H1 (cell line): ENCODE measurements around the gene VSIG2. TPM values are rescaled to one million over a fixed set of nuclear protein-coding genes. Genes with fewer than 3 reads are reported as not detected.

ENCODE experiments used
- CTCF ChIA-PET: fragments of 300-600 bp; sonication (Branson Sonifier 250); formaldehyde crosslinking; loops from one replicate; lab custom pipeline; 2021; ENCODE audit not compliant: partially characterized antibody; lab: Charles Lee
- POLR2A ChIA-PET: fragments of 300-600 bp; sonication (Branson Sonifier 250); formaldehyde crosslinking; loops from one replicate; lab custom pipeline; 2021; ENCODE audit warnings: inconsistent platforms; ENCODE audit not compliant: partially characterized antibody; lab: Charles Lee
- DNase-seq, 2 experiments: peaks; one replicate each; pipeline versions ENCODE4 v3.0.0 to v3.0.0-alpha.2; 2010 to 2022; ENCODE audit warnings: low spot score in 2 of 2, low read depth in 1 of 2, mixed read lengths in 1 of 2
- FAIRE-seq: peaks from 2 replicates; lab custom pipeline; 2011; peaks lifted over from hg19 to GRCh38; lab: Jason Lieb, UNC
- H2AFZ ChIP-seq: 2 replicates; pipeline ENCODE4 v1.8.1; 2012; ENCODE audit warnings: low read length, inconsistent platforms
- H2AK5ac ChIP-seq: 2 replicates; pipeline ENCODE4 v1.6.1; 2013; ENCODE audit warnings: low read depth, low read length
- H2BK120ac ChIP-seq: replicated peaks from 2 replicates; pipeline ENCODE3; 2013; ENCODE audit warnings: low read depth, low read length, inconsistent platforms
- H2BK12ac ChIP-seq: 2 replicates; pipeline ENCODE4 v1.6.1; 2013; ENCODE audit warnings: low read depth, low read length
- H2BK15ac ChIP-seq: 2 replicates; pipeline ENCODE4 v1.6.1; 2013; ENCODE audit warnings: low read length
- H2BK20ac ChIP-seq: 2 replicates; pipeline ENCODE4 v1.6.1; 2013; ENCODE audit warnings: low read length
- H2BK5ac ChIP-seq: 2 replicates; pipeline ENCODE4 v1.6.1; 2013; ENCODE audit warnings: low read depth, low read length
- H3K14ac ChIP-seq: 2 replicates; pipeline ENCODE4 v1.6.1; 2013; ENCODE audit warnings: inconsistent platforms; ENCODE audit not compliant: insufficient read length
- H3K18ac ChIP-seq: 2 replicates; pipeline ENCODE4 v1.6.1; 2013; ENCODE audit warnings: low read length; ENCODE audit errors: extremely low read depth
- H3K23ac ChIP-seq: 2 replicates; pipeline ENCODE4 v1.6.1; 2013; ENCODE audit warnings: inconsistent platforms; ENCODE audit not compliant: insufficient read length
- H3K23me2 ChIP-seq: 2 replicates; pipeline ENCODE4 v1.6.1; 2013; ENCODE audit warnings: low read depth, low read length
- H3K27ac ChIP-seq: 2 replicates; pipeline ENCODE4 v1.6.1; 2011; ENCODE audit warnings: low read depth, low read length, inconsistent platforms
- H3K27me3 ChIP-seq, 4 experiments: replicated peaks in 1 of 4; 1 replicate in 1 of 4; 2 replicates in 3 of 4; pipeline versions ENCODE4 v1.6.1 to v1.8.1; 2011 to 2013; ENCODE audit warnings: low read length in 3 of 4, mild to moderate bottlenecking in 3 of 4, inconsistent platforms in 2 of 4, mixed read lengths in 2 of 4, moderate library complexity in 1 of 4; ENCODE audit not compliant: control insufficient read depth in 3 of 4, insufficient read depth in 3 of 4; ENCODE audit errors: extremely low read depth in 1 of 4
- H3K36me3 ChIP-seq, 4 experiments: 2 replicates each; pipeline versions ENCODE4 v1.6.1 to v1.8.1; 2011 to 2013; ENCODE audit warnings: mild to moderate bottlenecking in 4 of 4, low read length in 3 of 4, moderate library complexity in 2 of 4, control low read depth in 1 of 4, inconsistent platforms in 1 of 4; ENCODE audit not compliant: insufficient read depth in 4 of 4, control insufficient read depth in 2 of 4
- H3K4ac ChIP-seq: replicated peaks from 2 replicates; pipeline ENCODE3; 2013; ENCODE audit warnings: low read length, low read depth, mixed read lengths, inconsistent platforms; ENCODE audit not compliant: insufficient read length
- H3K4me1 ChIP-seq, 4 experiments: replicated peaks in 1 of 4; 1 replicate in 1 of 4; 2 replicates in 3 of 4; pipeline versions ENCODE4 v1.6.1 to v1.8.1; 2011 to 2013; ENCODE audit warnings: low read length in 3 of 4, inconsistent platforms in 2 of 4, mixed read lengths in 1 of 4; ENCODE audit not compliant: insufficient read depth in 4 of 4, control insufficient read depth in 3 of 4
- H3K4me2 ChIP-seq, 2 experiments: 2 replicates each; pipeline versions ENCODE4 v1.6.1 to v1.8.1; 2011 to 2013; ENCODE audit warnings: low read depth in 2 of 2, low read length in 2 of 2, control low read depth in 1 of 2, inconsistent platforms in 1 of 2, mild to moderate bottlenecking in 1 of 2; ENCODE audit not compliant: insufficient read depth in 1 of 2
- H3K4me3 ChIP-seq, 4 experiments: fragments of 200-600, 300-600 bp in 1 of 4; sonication (generic), shearing (Covaris generic), sonication (Bioruptor Twin) in 1 of 4; 2 replicates each; pipeline versions ENCODE4 v1.5.1 to v1.8.1; 2011 to 2016; ENCODE audit warnings: low read length in 4 of 4, low read depth in 3 of 4, control low read depth in 2 of 4, inconsistent platforms in 2 of 4, mild to moderate bottlenecking in 2 of 4, mixed read lengths in 1 of 4, moderate library complexity in 1 of 4; ENCODE audit not compliant: insufficient read depth in 2 of 4; ENCODE audit errors: extremely low read depth in 1 of 4
- H3K56ac ChIP-seq: replicated peaks from 2 replicates; pipeline ENCODE3; 2013; ENCODE audit warnings: low read depth, mild to moderate bottlenecking, mixed read lengths, low read length, inconsistent platforms; ENCODE audit not compliant: insufficient read length
- H3K79me1 ChIP-seq: 2 replicates; pipeline ENCODE4 v1.6.1; 2013; ENCODE audit warnings: low read depth, low read length, control low read depth
- H3K79me2 ChIP-seq, 2 experiments: 2 replicates each; pipeline versions ENCODE4 v1.6.1 to v1.8.1; 2012 to 2013; ENCODE audit warnings: low read length in 2 of 2, mild to moderate bottlenecking in 2 of 2, inconsistent platforms in 1 of 2; ENCODE audit not compliant: insufficient read depth in 2 of 2, control insufficient read depth in 1 of 2
- H3K9ac ChIP-seq, 4 experiments: replicated peaks in 1 of 4; 1 replicate in 1 of 4; 2 replicates in 3 of 4; pipeline versions ENCODE4 v1.6.1 to v1.8.1; 2011 to 2013; ENCODE audit warnings: low read depth in 3 of 4, low read length in 3 of 4, control low read depth in 2 of 4, mild to moderate bottlenecking in 2 of 4, moderate library complexity in 2 of 4, inconsistent platforms in 1 of 4; ENCODE audit errors: extremely low read depth in 1 of 4
- H3K9me3 ChIP-seq, 2 experiments: 2 replicates each; pipeline versions ENCODE4 v1.6.1 to v1.8.1; 2012 to 2013; ENCODE audit warnings: mild to moderate bottlenecking in 2 of 2, moderate library complexity in 2 of 2, control low read depth in 1 of 2, inconsistent platforms in 1 of 2, low read depth in 1 of 2, low read length in 1 of 2, mixed read lengths in 1 of 2; ENCODE audit not compliant: insufficient read depth in 2 of 2
- H4K20me1 ChIP-seq, 2 experiments: replicated peaks in 1 of 2; 2 replicates each; pipeline versions ENCODE3 to v1.8.1; 2011 to 2013; ENCODE audit warnings: inconsistent platforms in 2 of 2, low read length in 2 of 2, mild to moderate bottlenecking in 1 of 2; ENCODE audit not compliant: insufficient read depth in 2 of 2, control insufficient read depth in 1 of 2
- H4K5ac ChIP-seq: 2 replicates; pipeline ENCODE4 v1.6.1; 2013; ENCODE audit warnings: low read length, low read depth, mixed read lengths, inconsistent platforms; ENCODE audit not compliant: insufficient read length
- H4K8ac ChIP-seq: 2 replicates; pipeline ENCODE4 v1.8.0; 2013; ENCODE audit warnings: mild to moderate bottlenecking, moderate library complexity, low read length, inconsistent platforms; ENCODE audit not compliant: insufficient read depth; ENCODE audit errors: extremely low read depth
- H4K91ac ChIP-seq: replicated peaks from 2 replicates; pipeline ENCODE3; 2013; ENCODE audit warnings: low read length, mixed read lengths, inconsistent platforms; ENCODE audit not compliant: insufficient read length
- CHD1 ChIP-seq: IDR thresholded peaks from 2 replicates; pipeline ENCODE4 v1.6.1; 2012; ENCODE audit warnings: low read depth, low read length, improper control_type of control experiment
- CREB1 ChIP-seq: IDR thresholded peaks from 2 replicates; pipeline ENCODE4 v1.6.1; 2012; ENCODE audit warnings: inconsistent platforms
- CTBP2 ChIP-seq: IDR thresholded peaks from 2 replicates; pipeline ENCODE4 v1.7.0; 2011; ENCODE audit warnings: borderline replicate concordance, mild to moderate bottlenecking, moderate library complexity, mixed read lengths, low read length; ENCODE audit not compliant: insufficient read depth, insufficient read length
- EP300 ChIP-seq, 2 experiments: IDR thresholded peaks; 1 replicate in 1 of 2; 2 replicates in 1 of 2; pipeline ENCODE4 v1.6.1; 2011 to 2012; ENCODE audit warnings: low read depth in 2 of 2, low read length in 2 of 2, mild to moderate bottlenecking in 2 of 2, borderline replicate concordance in 1 of 2, inconsistent platforms in 1 of 2, moderate library complexity in 1 of 2
- HDAC6 ChIP-seq: IDR thresholded peaks from one replicate; pipeline ENCODE4 v1.7.1; 2012; ENCODE audit warnings: low read depth, mild to moderate bottlenecking, inconsistent platforms, low read length, moderate library complexity
- KDM4A ChIP-seq: IDR thresholded peaks from one replicate; pipeline ENCODE4 v1.7.1; 2012; ENCODE audit warnings: low read depth, mild to moderate bottlenecking, moderate library complexity, low read length, inconsistent platforms; ENCODE audit not compliant: severe bottlenecking
- MAFK ChIP-seq: IDR thresholded peaks from 2 replicates; pipeline ENCODE4 v1.6.1; 2012; ENCODE audit warnings: low read depth, mild to moderate bottlenecking, improper control_type of control experiment, low read length
- NANOG ChIP-seq: IDR thresholded peaks from 2 replicates; pipeline ENCODE4 v1.6.1; 2011; ENCODE audit warnings: low read length, low read depth, mild to moderate bottlenecking, inconsistent platforms; ENCODE audit not compliant: insufficient read depth, poor library complexity, severe bottlenecking
- RBBP5 ChIP-seq: IDR thresholded peaks from 2 replicates; pipeline ENCODE4 v1.7.1; 2012; ENCODE audit warnings: low read depth, mild to moderate bottlenecking, inconsistent platforms, low read length, moderate library complexity, borderline replicate concordance
- SP1 ChIP-seq: IDR thresholded peaks from 2 replicates; pipeline ENCODE4 v1.6.1; 2011; ENCODE audit warnings: low read depth, low read length
- SP2 ChIP-seq: IDR thresholded peaks from 2 replicates; pipeline ENCODE4 v1.6.1; 2012; ENCODE audit warnings: mild to moderate bottlenecking, low read length, inconsistent platforms
- TAF1 ChIP-seq: IDR thresholded peaks from 2 replicates; pipeline ENCODE4 v1.6.1; 2011; ENCODE audit warnings: mild to moderate bottlenecking, low read depth, low read length
- WGBS, 2 experiments: shearing (Covaris generic) in 1 of 2; methylation state at CpG; one replicate each; pipeline versions ENCODE4 v1.1.6 to v1.1.7; 2013 to 2015; ENCODE audit warnings: low lambda C conversion rate in 2 of 2, mixed read lengths in 2 of 2, inconsistent platforms in 1 of 2, low coverage in 1 of 2, missing lambda C conversion rate in 1 of 2; ENCODE audit not compliant: insufficient replicate concordance in 2 of 2, insufficient coverage in 1 of 2, insufficient read length in 1 of 2; ENCODE audit errors: extremely low coverage in 1 of 2, missing lambda C conversion rate in 1 of 2; 5-methylcytosine and 5-hydroxymethylcytosine counted together
- polyA plus RNA-seq, 7 experiments: library from polyadenylated mRNA; depleted of rRNA in 3 of 7; stranded (reverse) in 5 of 7; unstranded in 2 of 7; fragments of >200 nt in 5 of 7; fragments of 200-250 nt in 2 of 7; gene quantifications; 1 replicate in 5 of 7; 2 replicates in 1 of 7; 4 replicates in 1 of 7; pipeline versions ENCODE4 v1.2.1 to v1.2.3, GENCODE V29; 2011 to 2013; ENCODE audit warnings: missing spikeins in 2 of 7, mixed read lengths in 2 of 7
- total RNA-seq: library from RNA; stranded (reverse); fragmentation: NEBNext Ultra II Directional; extraction: Animal tissue kit (Norgen Biotek cat#: 25700); gene quantifications from 2 replicates; pipeline ENCODE4 v1.2.1, GENCODE V29; 2021
- TF ChIP-seq, protein P1 (sequence below): IDR thresholded peaks from 2 replicates; pipeline ENCODE4 v1.6.1; 2012; ENCODE audit warnings: low read length, inconsistent platforms

The VSIG2 gene
- total and polyA plus RNA-seq, 2 of the 8 experiments (the other 6 are each of a cell fraction or from before 2014, with no cell fraction given), result 0.18 TPM; not detected in 1

- H4K5ac ChIP-seq, result no peak overlapping the region
- FAIRE-seq (no peak), DNase-seq (no peak)
- H4K8ac ChIP-seq, result no peak overlapping the region
- H3K23ac ChIP-seq, result no peak overlapping the region
- no peaks in the 10 kb centered on the region for H4K20me1 ChIP-seq
- H3K9ac ChIP-seq, result no peak overlapping the region
- no peak overlapping the region for H3K4me2 ChIP-seq
- H2AK5ac ChIP-seq, result no peak overlapping the region
- H3K79me1 ChIP-seq, result no peaks in the 10 kb centered on the region
- no peak overlapping the region for H4K91ac ChIP-seq
- WGBS, 2 experiments, result 92% methylated on average over 4 of the region's 4 CpGs; no CpG with 5 or more reads in 1 of the 2 experiments
- no peak overlapping the region for H3K4ac ChIP-seq
- H2BK15ac ChIP-seq, result no peak overlapping the region
- no peak overlapping the region for H3K4me3 ChIP-seq
- no peak overlapping the region for H2BK12ac ChIP-seq
- no peaks in the 10 kb centered on the region for H3K23me2 ChIP-seq
- H3K56ac ChIP-seq, result no peak overlapping the region
- H3K18ac ChIP-seq, result no peak overlapping the region
- no peaks in the 10 kb centered on the region for H3K36me3 ChIP-seq
- no peak overlapping the region for H2AFZ ChIP-seq
- no peaks in the 10 kb centered on the region for H3K4me1 ChIP-seq
- no peak overlapping the region for H2BK20ac ChIP-seq
- H3K27ac ChIP-seq, result no peak overlapping the region
- H3K14ac ChIP-seq, result no peak overlapping the region
- H2BK120ac ChIP-seq, result no peak overlapping the region
- peaks cover 0 to 4% of the 10 kb centered on the region in 2 experiments; a peak in 2 of 4 replicates for H3K9me3 ChIP-seq
- H3K79me2 ChIP-seq, result no peaks in the 10 kb centered on the region
- no peak overlapping the region for H2BK5ac ChIP-seq
- ChIA-PET POLR2A (no interaction called here), CTCF (no interaction called here)
- H3K27me3 ChIP-seq, result no peaks in the 10 kb centered on the region
- TF ChIP-seq MAFK (no peak), SP1 (no peak), HDAC6 (no peak), CREB1 (no peak), TAF1 (no peak), NANOG (no peak), EP300 (IDR thresholded peaks at IDR 0.05; ENCODE audit: borderline replicate concordance in 1 of 2, low read depth in 2 of 2, low read length in 2 of 2) (no peak), KDM4A (no peak), RBBP5 (no peak), SP2 (no peak), CTBP2 (no peak), CHD1 (no peak)
- TF ChIP-seq, protein P1, sequence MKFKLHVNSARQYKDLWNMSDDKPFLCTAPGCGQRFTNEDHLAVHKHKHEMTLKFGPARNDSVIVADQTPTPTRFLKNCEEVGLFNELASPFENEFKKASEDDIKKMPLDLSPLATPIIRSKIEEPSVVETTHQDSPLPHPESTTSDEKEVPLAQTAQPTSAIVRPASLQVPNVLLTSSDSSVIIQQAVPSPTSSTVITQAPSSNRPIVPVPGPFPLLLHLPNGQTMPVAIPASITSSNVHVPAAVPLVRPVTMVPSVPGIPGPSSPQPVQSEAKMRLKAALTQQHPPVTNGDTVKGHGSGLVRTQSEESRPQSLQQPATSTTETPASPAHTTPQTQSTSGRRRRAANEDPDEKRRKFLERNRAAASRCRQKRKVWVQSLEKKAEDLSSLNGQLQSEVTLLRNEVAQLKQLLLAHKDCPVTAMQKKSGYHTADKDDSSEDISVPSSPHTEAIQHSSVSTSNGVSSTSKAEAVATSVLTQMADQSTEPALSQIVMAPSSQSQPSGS, result no peak
Observed at GRCh38 chr11:124707829-124708228, 44.2 kb downstream of the VSIG2 start.
